Measurements from ENCODE around the gene COBL.

DNA sequence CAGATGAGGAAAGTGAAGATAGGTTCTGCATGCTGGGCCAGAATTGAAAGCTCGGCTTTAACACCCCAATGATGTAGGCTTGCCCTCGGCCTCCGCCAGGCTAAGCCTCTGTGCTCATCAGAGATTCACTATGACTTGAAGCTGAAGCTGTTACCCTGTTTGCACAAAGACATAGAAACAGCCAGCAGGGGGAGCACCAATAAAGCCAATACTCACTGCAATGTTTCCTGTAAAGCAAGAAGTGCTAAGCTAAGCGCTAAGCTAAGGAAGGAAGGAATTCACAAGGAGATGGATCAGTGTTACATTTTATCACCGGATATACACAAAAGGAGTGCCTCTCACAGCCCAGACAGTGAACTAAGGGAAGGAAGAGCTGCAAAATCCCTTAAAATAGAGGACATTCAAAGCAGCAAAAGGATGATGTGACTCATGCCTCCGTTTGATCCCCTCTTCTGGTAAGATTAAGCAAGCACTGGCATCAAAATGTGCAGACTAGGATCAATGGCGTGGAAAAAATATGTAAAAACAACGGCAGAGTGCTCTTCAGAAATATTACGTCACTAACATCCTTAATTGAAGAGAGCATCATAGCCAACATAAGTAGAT is 153.8 kb downstream of the COBL start:
- TF ChIP-seq, protein P1, sequence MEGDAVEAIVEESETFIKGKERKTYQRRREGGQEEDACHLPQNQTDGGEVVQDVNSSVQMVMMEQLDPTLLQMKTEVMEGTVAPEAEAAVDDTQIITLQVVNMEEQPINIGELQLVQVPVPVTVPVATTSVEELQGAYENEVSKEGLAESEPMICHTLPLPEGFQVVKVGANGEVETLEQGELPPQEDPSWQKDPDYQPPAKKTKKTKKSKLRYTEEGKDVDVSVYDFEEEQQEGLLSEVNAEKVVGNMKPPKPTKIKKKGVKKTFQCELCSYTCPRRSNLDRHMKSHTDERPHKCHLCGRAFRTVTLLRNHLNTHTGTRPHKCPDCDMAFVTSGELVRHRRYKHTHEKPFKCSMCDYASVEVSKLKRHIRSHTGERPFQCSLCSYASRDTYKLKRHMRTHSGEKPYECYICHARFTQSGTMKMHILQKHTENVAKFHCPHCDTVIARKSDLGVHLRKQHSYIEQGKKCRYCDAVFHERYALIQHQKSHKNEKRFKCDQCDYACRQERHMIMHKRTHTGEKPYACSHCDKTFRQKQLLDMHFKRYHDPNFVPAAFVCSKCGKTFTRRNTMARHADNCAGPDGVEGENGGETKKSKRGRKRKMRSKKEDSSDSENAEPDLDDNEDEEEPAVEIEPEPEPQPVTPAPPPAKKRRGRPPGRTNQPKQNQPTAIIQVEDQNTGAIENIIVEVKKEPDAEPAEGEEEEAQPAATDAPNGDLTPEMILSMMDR (IDR thresholded peaks at IDR 0.05; ENCODE audit: control extremely low read depth in 1 of 3, insufficient read depth in 1 of 3, low read depth in 1 of 3, low read length in 3 of 3), result peak in 2 of 3 experiments; percentile 92 to 94; a peak in 3 of 4 replicates
- TF ChIP-seq TAF1 (IDR thresholded peaks at IDR 0.05; ENCODE audit: low read depth, low read length) (no peak), POLR2A (IDR thresholded peaks at IDR 0.05; ENCODE audit: control extremely low read depth in 1 of 2, low read depth in 2 of 2, low read length in 2 of 2) (no peak), CHD2 (IDR thresholded peaks at IDR 0.05; ENCODE audit: low read length) (no peak), TBP (IDR thresholded peaks at IDR 0.05; ENCODE audit: low read depth, low read length) (no peak), KDM1A (IDR thresholded peaks at IDR 0.05; ENCODE audit: borderline replicate concordance, low read length) (no peak), HDAC2 (IDR thresholded peaks at IDR 0.05; ENCODE audit: borderline replicate concordance in 1 of 2, low read depth in 2 of 2, low read length in 2 of 2) (no peak), BRCA1 (IDR thresholded peaks at IDR 0.05; ENCODE audit: low read depth, low read length) (no peak), RXRA (IDR thresholded peaks at IDR 0.05; ENCODE audit: insufficient read depth, low read depth, low read length) (no peak), GABPA (IDR thresholded peaks at IDR 0.05; ENCODE audit: borderline replicate concordance, insufficient read depth, low read length) (peak; percentile 41; the same call in 1 of the 2 replicates)
- TF ChIP-seq, protein P2, sequence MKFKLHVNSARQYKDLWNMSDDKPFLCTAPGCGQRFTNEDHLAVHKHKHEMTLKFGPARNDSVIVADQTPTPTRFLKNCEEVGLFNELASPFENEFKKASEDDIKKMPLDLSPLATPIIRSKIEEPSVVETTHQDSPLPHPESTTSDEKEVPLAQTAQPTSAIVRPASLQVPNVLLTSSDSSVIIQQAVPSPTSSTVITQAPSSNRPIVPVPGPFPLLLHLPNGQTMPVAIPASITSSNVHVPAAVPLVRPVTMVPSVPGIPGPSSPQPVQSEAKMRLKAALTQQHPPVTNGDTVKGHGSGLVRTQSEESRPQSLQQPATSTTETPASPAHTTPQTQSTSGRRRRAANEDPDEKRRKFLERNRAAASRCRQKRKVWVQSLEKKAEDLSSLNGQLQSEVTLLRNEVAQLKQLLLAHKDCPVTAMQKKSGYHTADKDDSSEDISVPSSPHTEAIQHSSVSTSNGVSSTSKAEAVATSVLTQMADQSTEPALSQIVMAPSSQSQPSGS (IDR thresholded peaks at IDR 0.05; ENCODE audit: low read length), result no peak
